HCT116 (cell line): ENCODE data around the gene CCNA2. TPM values are rescaled to one million over a fixed set of nuclear protein-coding genes. Genes with fewer than 3 reads are reported as not detected.

Experiments
- ATAC-seq: fragments of 200-7000 bp; cut with Tn5 transposase; 2 replicates; pipeline ENCODE4 v1.9.1; 2020; ENCODE audit warnings: mild to moderate bottlenecking, moderate library complexity
- BruUV-seq: library from RNA; stranded (reverse); fragments of 400-500 nt; replicated peaks from 2 replicates; lab custom pipeline; 2021; lab: Mats Ljungman, UMichigan
- CTCF ChIA-PET: fragments of 300-600 bp; sonication (Branson Sonifier 250); formaldehyde crosslinking; loops from one replicate; lab custom pipeline; 2021; ENCODE audit warnings: antibody characterized with exemption; lab: Charles Lee
- POLR2A ChIA-PET: fragments of 300-600, 350-600 bp; sonication (Branson Sonifier 250); formaldehyde crosslinking; loops from one replicate; lab custom pipeline; 2021; ENCODE audit warnings: antibody characterized with exemption; lab: Charles Lee
- RAD21 ChIA-PET, 2 experiments: fragments of 300-600 bp; sonication (Branson Sonifier 250); formaldehyde crosslinking; loops; one replicate each; lab custom pipeline; 2023; ENCODE audit warnings: low total read pairs in 2 of 2; ENCODE audit not compliant: uncharacterized antibody in 2 of 2, unreplicated experiment in 2 of 2, low non-redundant PET in 1 of 2; lab: Charles Lee
- DNase-seq: peaks from one replicate; pipeline ENCODE4 v3.0.0-alpha.2; 2010; ENCODE audit warnings: low read depth, low spot score
- H2AFZ ChIP-seq: fragments of 200-600 bp; shearing (Covaris generic), sonication (generic); 2 replicates; pipeline ENCODE4 v1.6.1; 2017; ENCODE audit warnings: low read depth, mixed run types, mixed read lengths, antibody characterized with exemption, low read length; ENCODE audit not compliant: poor library complexity, severe bottlenecking
- H3K27ac ChIP-seq: 2 replicates; pipeline ENCODE4 v1.5.1; 2012; ENCODE audit warnings: low read depth, low read length
- H3K27me3 ChIP-seq: fragments of 200-600 bp; sonication (generic); 2 replicates; pipeline ENCODE4 v1.6.1; 2016; ENCODE audit warnings: mixed run types, low read length, mixed read lengths; ENCODE audit not compliant: insufficient read depth
- H3K36me3 ChIP-seq, 2 experiments: fragments of 200-500 bp in 1 of 2; fragments of 200-600 bp in 1 of 2; sonication (Bioruptor generic) in 1 of 2; sonication (generic) in 1 of 2; 2 replicates each; pipeline versions ENCODE4 v1.5.1 to v1.6.1; 2014 to 2016; ENCODE audit warnings: low read length in 2 of 2, inconsistent platforms in 1 of 2, mixed read lengths in 1 of 2, mixed run types in 1 of 2; ENCODE audit not compliant: insufficient read depth in 2 of 2, control insufficient read depth in 1 of 2
- H3K4me1 ChIP-seq, 2 experiments: fragments of 200-600 bp in 1 of 2; sonication (generic) in 1 of 2; 2 replicates each; pipeline versions ENCODE4 v1.5.1 to v1.6.1; 2012 to 2017; ENCODE audit warnings: low read length in 2 of 2, inconsistent platforms in 1 of 2, mild to moderate bottlenecking in 1 of 2, mixed read lengths in 1 of 2, mixed run types in 1 of 2, moderate library complexity in 1 of 2; ENCODE audit not compliant: insufficient read depth in 2 of 2, control insufficient read depth in 1 of 2
- H3K4me2 ChIP-seq: fragments of 200-600 bp; sonication (generic); 2 replicates; pipeline ENCODE4 v1.6.1; 2017; ENCODE audit warnings: mixed run types, low read length, mixed read lengths
- H3K4me3 ChIP-seq, 2 experiments: fragments of 200-600 bp in 1 of 2; sonication (generic) in 1 of 2; replicated peaks in 1 of 2; 2 replicates each; pipeline ENCODE4 v1.5.1; 2011 to 2016; ENCODE audit warnings: low read length in 2 of 2, control low read depth in 1 of 2, low read depth in 1 of 2, mild to moderate bottlenecking in 1 of 2, mixed read lengths in 1 of 2, mixed run types in 1 of 2
- H3K79me2 ChIP-seq: fragments of 200-600 bp; sonication (generic); 2 replicates; pipeline ENCODE4 v1.6.1; 2017; ENCODE audit warnings: mild to moderate bottlenecking, mixed run types, low read length, moderate library complexity, mixed read lengths; ENCODE audit not compliant: insufficient read depth
- H3K9ac ChIP-seq: fragments of 200-600 bp; sonication (generic); 2 replicates; pipeline ENCODE4 v1.6.1; 2016; ENCODE audit warnings: low read length, mixed read lengths
- H3K9me2 ChIP-seq: fragments of 200-600 bp; sonication (generic), shearing (Covaris generic); 2 replicates; pipeline ENCODE4 v1.6.1; 2017; ENCODE audit warnings: mixed run types, mild to moderate bottlenecking, moderate library complexity; ENCODE audit not compliant: insufficient read depth
- H3K9me3 ChIP-seq, 2 experiments: fragments of 200-500 bp in 1 of 2; fragments of 200-600 bp in 1 of 2; sonication (Bioruptor generic) in 1 of 2; sonication (generic) in 1 of 2; 2 replicates each; pipeline ENCODE4 v1.6.1; 2014 to 2017; ENCODE audit warnings: low read length in 2 of 2, mixed read lengths in 2 of 2, inconsistent platforms in 1 of 2, low read depth in 1 of 2, mild to moderate bottlenecking in 1 of 2, mixed run types in 1 of 2, moderate library complexity in 1 of 2; ENCODE audit not compliant: control insufficient read depth in 1 of 2, insufficient read depth in 1 of 2
- H4K20me1 ChIP-seq: fragments of 200-600 bp; sonication (generic), shearing (Covaris generic); 2 replicates; pipeline ENCODE4 v1.6.1; 2017; ENCODE audit warnings: mixed run types, mild to moderate bottlenecking, moderate library complexity; ENCODE audit not compliant: insufficient read depth
- EGR1 ChIP-seq: IDR thresholded peaks from 2 replicates; pipeline ENCODE4 v1.6.1; 2012; ENCODE audit warnings: low read depth
- JUND ChIP-seq: IDR thresholded peaks from 2 replicates; pipeline ENCODE4 v1.6.1; 2012
- POLR2A ChIP-seq: IDR thresholded peaks from 2 replicates; pipeline ENCODE4 v1.7.0; 2011; ENCODE audit warnings: borderline replicate concordance; ENCODE audit not compliant: insufficient read depth, insufficient read length; ENCODE audit errors: extremely low read depth
- RAD21 ChIP-seq: IDR thresholded peaks from 2 replicates; pipeline ENCODE4 v1.6.1; 2012; ENCODE audit warnings: low read depth, mild to moderate bottlenecking
- SIN3A ChIP-seq: IDR thresholded peaks from 2 replicates; pipeline ENCODE4 v1.6.1; 2012; ENCODE audit warnings: low read depth
- SP1 ChIP-seq: IDR thresholded peaks from 2 replicates; pipeline ENCODE4 v1.6.1; 2012; ENCODE audit warnings: low read depth
- SRF ChIP-seq: IDR thresholded peaks from 2 replicates; pipeline ENCODE4 v1.6.1; 2012; ENCODE audit warnings: low read depth
- TCF7L2 ChIP-seq: IDR thresholded peaks from 2 replicates; pipeline ENCODE4 v1.7.0; 2011; ENCODE audit warnings: borderline replicate concordance, inconsistent platforms; ENCODE audit not compliant: insufficient read depth, insufficient read length; ENCODE audit errors: extremely low read depth
- ZNF274 ChIP-seq: fragments of 200-500 bp; sonication (Bioruptor generic); IDR thresholded peaks from 2 replicates; pipeline ENCODE4 v1.6.1; 2014; ENCODE audit warnings: mild to moderate bottlenecking, low read depth, low read length, inconsistent platforms
- intact Hi-C: fragments of 100-400 bp; cut with micrococcal nuclease; formaldehyde crosslinking; loops from 2 replicates; pipeline ENCODE4 v1.10.0; 2022
- total RNA-seq: library from RNA; stranded (reverse); gene quantifications from one replicate; pipeline ENCODE4 v1.2.1, GENCODE V29; 2021; ENCODE audit not compliant: unreplicated experiment

The CCNA2 gene
- total RNA-seq, 1 experiment from 2014 or later, result 75.4 TPM

- Histone ChIP-seq H3K9me3 (no peaks in the 10 kb centered on the region), H3K27me3 (no peaks in the 10 kb centered on the region), H3K4me3 (no peak overlapping the region), H3K9ac (no peak overlapping the region), H3K27ac (no peak overlapping the region), H2AFZ (no peak overlapping the region), H3K79me2 (no peaks in the 10 kb centered on the region), H4K20me1 (no peaks in the 10 kb centered on the region), H3K36me3 (no peaks in the 10 kb centered on the region), H3K4me2 (no peak overlapping the region), H3K9me2 (no peaks in the 10 kb centered on the region), H3K4me1 (no peaks in the 10 kb centered on the region)
- no peak for TF ChIP-seq RAD21
- TF ChIP-seq EGR1, result no peak
- TF ChIP-seq ZNF274, result no peak
- TF ChIP-seq SIN3A, result no peak
- ChIA-PET POLR2A (no interaction called here), RAD21 (no interaction called here), CTCF (no interaction called here)
- intact Hi-C loops, result no loop called here
- DNase-seq (no peak), ATAC-seq (no peak)
- no TSS peak for BruUV-seq
These were observed 46.1 kb downstream of the CCNA2 start for GRCh38 chr4:121777625-121778024.

GRCh38 chr4:121776610-121777401 lies 46.9 kb downstream of the CCNA2 start:
- ATAC-seq (no peak), DNase-seq (no peak)
- H3K9ac ChIP-seq, result no peak overlapping the region
- no peak overlapping the region for H2AFZ ChIP-seq
- H3K9me2 ChIP-seq, result no peaks in the 10 kb centered on the region
- POLR2A ChIA-PET, result no interaction called here
- BruUV-seq, result no TSS peak
- TF ChIP-seq JUND (no peak), POLR2A (no peak), RAD21 (no peak), SP1 (no peak), SRF (no peak), TCF7L2 (no peak), ZNF274 (no peak), EGR1 (no peak)
- H3K36me3 ChIP-seq, result no peaks in the 10 kb centered on the region
- H3K27me3 ChIP-seq, result no peaks in the 10 kb centered on the region
- no peak overlapping the region for H3K27ac ChIP-seq
- CTCF ChIA-PET, result no interaction called here
- H3K9me3 ChIP-seq, result no peaks in the 10 kb centered on the region
- no peaks in the 10 kb centered on the region for H3K79me2 ChIP-seq
- RAD21 ChIA-PET, result no interaction called here
- H3K4me3 ChIP-seq, result no peak overlapping the region
- intact Hi-C loops, result no loop called here
- H3K4me2 ChIP-seq, result no peak overlapping the region
- no peaks in the 10 kb centered on the region for H3K4me1 ChIP-seq
- H4K20me1 ChIP-seq, result no peaks in the 10 kb centered on the region
